Suprapubic skin (tissue), 4 donors: ENCODE results near the gene CLDN16.

Experiments
- EP300 ChIP-seq: sonication (generic); formaldehyde crosslinking; IDR thresholded peaks from one replicate; pipeline ENCODE4 v1.6.1; 2017; ENCODE audit warnings: antibody characterized with exemption
- POLR2A ChIP-seq, 2 donors: fragments of 450-650 bp; IDR thresholded peaks; one replicate each; pipeline ENCODE4 v1.6.1; 2017; ENCODE audit warnings: antibody characterized with exemption in 2 of 2, mild to moderate bottlenecking in 2 of 2, moderate library complexity in 2 of 2
- POLR2AphosphoS5 ChIP-seq, 3 donors: sonication (generic); formaldehyde crosslinking; IDR thresholded peaks; one replicate each; pipeline ENCODE4 v1.6.1; 2017; ENCODE audit warnings: antibody characterized with exemption in 3 of 3
- TF ChIP-seq, protein P1 (sequence below), 2 donors: fragments of 200-600 bp in 1 of 2; fragments of 450-650 bp in 1 of 2; sonication (generic) in 1 of 2; IDR thresholded peaks; one replicate each; pipeline ENCODE4 v1.5.1; 2016 to 2019; ENCODE audit warnings: antibody characterized with exemption in 2 of 2, mild to moderate bottlenecking in 1 of 2, moderate library complexity in 1 of 2

DNA sequence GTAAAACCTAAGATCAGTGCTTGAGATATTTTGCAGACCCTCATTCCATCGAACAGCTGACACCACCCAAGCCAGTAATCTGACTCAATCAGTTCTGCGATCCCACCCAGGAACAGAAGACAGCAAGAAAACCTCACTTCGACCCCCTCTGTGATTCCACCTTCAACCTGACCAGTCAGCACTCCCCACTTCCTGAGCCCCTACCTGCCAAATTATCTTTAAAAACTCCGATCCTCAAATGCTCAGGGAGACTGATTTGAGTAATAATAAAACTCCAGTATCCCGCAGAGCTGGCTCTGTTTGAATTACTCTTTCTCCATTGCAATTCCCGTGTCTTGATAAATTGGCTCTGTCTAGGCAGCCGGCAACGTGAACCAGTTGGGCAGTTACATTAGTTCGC, 25.7 kb upstream of the CLDN16 start:
- no peak for TF ChIP-seq POLR2A (IDR thresholded peaks at IDR 0.05)
- TF ChIP-seq, protein P1, sequence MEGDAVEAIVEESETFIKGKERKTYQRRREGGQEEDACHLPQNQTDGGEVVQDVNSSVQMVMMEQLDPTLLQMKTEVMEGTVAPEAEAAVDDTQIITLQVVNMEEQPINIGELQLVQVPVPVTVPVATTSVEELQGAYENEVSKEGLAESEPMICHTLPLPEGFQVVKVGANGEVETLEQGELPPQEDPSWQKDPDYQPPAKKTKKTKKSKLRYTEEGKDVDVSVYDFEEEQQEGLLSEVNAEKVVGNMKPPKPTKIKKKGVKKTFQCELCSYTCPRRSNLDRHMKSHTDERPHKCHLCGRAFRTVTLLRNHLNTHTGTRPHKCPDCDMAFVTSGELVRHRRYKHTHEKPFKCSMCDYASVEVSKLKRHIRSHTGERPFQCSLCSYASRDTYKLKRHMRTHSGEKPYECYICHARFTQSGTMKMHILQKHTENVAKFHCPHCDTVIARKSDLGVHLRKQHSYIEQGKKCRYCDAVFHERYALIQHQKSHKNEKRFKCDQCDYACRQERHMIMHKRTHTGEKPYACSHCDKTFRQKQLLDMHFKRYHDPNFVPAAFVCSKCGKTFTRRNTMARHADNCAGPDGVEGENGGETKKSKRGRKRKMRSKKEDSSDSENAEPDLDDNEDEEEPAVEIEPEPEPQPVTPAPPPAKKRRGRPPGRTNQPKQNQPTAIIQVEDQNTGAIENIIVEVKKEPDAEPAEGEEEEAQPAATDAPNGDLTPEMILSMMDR (IDR thresholded peaks at IDR 0.05) = no peak
- TF ChIP-seq POLR2AphosphoS5 (IDR thresholded peaks at IDR 0.05) = no peak
- TF ChIP-seq EP300 = no peak
